Endothelial cell (in vitro differentiated cells): ENCODE measurements around the gene GPR37. TPM values are rescaled to one million over a fixed set of nuclear protein-coding genes. Genes with fewer than 3 reads are reported as not detected.

Experiments used
- DNase-seq: peaks from one replicate; pipeline ENCODE4 v3.0.0; 2021; ENCODE audit warnings: low spot score
- H3K27ac Mint-ChIP-seq: one replicate; pipeline ENCODE4 v1.8.0; 2021; ENCODE audit warnings: mixed read lengths, inconsistent platforms; ENCODE audit not compliant: unreplicated experiment
- H3K27me3 Mint-ChIP-seq: one replicate; pipeline ENCODE4 v1.8.0; 2021; ENCODE audit warnings: mild to moderate bottlenecking, moderate library complexity, mixed read lengths, inconsistent platforms; ENCODE audit not compliant: unreplicated experiment
- H3K36me3 Mint-ChIP-seq: one replicate; pipeline ENCODE4 v1.8.0; 2021; ENCODE audit warnings: mild to moderate bottlenecking, low read depth, mixed read lengths, inconsistent platforms; ENCODE audit not compliant: unreplicated experiment
- H3K4me1 Mint-ChIP-seq: one replicate; pipeline ENCODE4 v1.8.0; 2021; ENCODE audit warnings: mild to moderate bottlenecking, mixed read lengths, inconsistent platforms; ENCODE audit not compliant: unreplicated experiment
- H3K4me3 Mint-ChIP-seq: one replicate; pipeline ENCODE4 v1.8.0; 2021; ENCODE audit warnings: mild to moderate bottlenecking, mixed read lengths, inconsistent platforms; ENCODE audit not compliant: unreplicated experiment
- H3K9me3 Mint-ChIP-seq: one replicate; pipeline ENCODE4 v1.8.0; 2021; ENCODE audit warnings: mixed read lengths, inconsistent platforms; ENCODE audit not compliant: unreplicated experiment
- total RNA-seq: library from RNA; stranded (reverse); fragmentation: NEBNext Ultra II Directional; extraction: Animal tissue kit (Norgen Biotek cat#: 25700); gene quantifications from one replicate; pipeline ENCODE4 v1.2.1, GENCODE V29; 2021; ENCODE audit not compliant: unreplicated experiment
- TF ChIP-seq, protein P1 (sequence below): fragments of 200-600 bp; sonication (generic); IDR thresholded peaks from one replicate; pipeline ENCODE4 v1.5.0; 2021; ENCODE audit warnings: antibody characterized with exemption; ENCODE audit not compliant: unreplicated experiment

The GPR37 gene
- total RNA-seq, 1 donor from 2014 or later: 7.1 TPM

DNA sequence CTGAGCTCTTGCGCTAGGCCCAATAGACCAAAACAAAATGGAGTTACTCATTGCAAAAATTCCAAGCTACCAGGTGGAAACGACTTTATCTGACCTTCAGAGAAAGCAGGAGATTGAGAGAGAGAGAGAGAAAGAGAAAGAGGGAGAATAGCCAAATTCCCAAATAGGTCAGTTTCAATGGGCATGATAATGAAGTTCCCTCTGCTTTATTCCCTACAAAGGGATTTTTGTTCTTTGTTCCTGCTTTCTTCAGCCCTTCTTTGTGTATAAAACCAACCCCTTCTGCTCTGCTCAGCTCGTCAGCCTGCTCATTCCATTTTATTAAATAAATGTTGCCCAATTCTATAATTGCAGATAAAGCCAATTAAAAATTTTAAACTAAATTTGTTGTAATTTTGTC lies 45.0 kb upstream of the GPR37 start:
- H3K36me3 Mint-ChIP-seq: no peaks in the 10 kb centered on the region
- H3K4me1 Mint-ChIP-seq: peaks cover 20% of the 10 kb centered on the region
- H3K27me3 Mint-ChIP-seq: no peaks in the 10 kb centered on the region
- no peak for DNase-seq
- H3K4me3 Mint-ChIP-seq: no peak overlapping the region
- H3K27ac Mint-ChIP-seq: no peak overlapping the region
- TF ChIP-seq, protein P1, sequence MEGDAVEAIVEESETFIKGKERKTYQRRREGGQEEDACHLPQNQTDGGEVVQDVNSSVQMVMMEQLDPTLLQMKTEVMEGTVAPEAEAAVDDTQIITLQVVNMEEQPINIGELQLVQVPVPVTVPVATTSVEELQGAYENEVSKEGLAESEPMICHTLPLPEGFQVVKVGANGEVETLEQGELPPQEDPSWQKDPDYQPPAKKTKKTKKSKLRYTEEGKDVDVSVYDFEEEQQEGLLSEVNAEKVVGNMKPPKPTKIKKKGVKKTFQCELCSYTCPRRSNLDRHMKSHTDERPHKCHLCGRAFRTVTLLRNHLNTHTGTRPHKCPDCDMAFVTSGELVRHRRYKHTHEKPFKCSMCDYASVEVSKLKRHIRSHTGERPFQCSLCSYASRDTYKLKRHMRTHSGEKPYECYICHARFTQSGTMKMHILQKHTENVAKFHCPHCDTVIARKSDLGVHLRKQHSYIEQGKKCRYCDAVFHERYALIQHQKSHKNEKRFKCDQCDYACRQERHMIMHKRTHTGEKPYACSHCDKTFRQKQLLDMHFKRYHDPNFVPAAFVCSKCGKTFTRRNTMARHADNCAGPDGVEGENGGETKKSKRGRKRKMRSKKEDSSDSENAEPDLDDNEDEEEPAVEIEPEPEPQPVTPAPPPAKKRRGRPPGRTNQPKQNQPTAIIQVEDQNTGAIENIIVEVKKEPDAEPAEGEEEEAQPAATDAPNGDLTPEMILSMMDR: no peak
- H3K9me3 Mint-ChIP-seq: no peaks in the 10 kb centered on the region

GRCh38 chr7:124808206-124808605 lies 42.6 kb upstream of the GPR37 start:
- TF ChIP-seq, protein P1: no peak
- Mint-ChIP-seq H3K36me3 (no peaks in the 10 kb centered on the region), H3K4me3 (no peak overlapping the region), H3K4me1 (peaks cover 3% of the 10 kb centered on the region), H3K27me3 (no peaks in the 10 kb centered on the region), H3K9me3 (no peaks in the 10 kb centered on the region), H3K27ac (no peak overlapping the region)
- DNase-seq: no peak

GRCh38 chr7:124801330-124801895 lies 35.8 kb upstream of the GPR37 start:
- no peak for DNase-seq
- peaks cover 6% of the 10 kb centered on the region for H3K4me1 Mint-ChIP-seq
- H3K36me3 Mint-ChIP-seq: no peaks in the 10 kb centered on the region
- TF ChIP-seq, protein P1: no peak
- no peaks in the 10 kb centered on the region for H3K9me3 Mint-ChIP-seq
- H3K27ac Mint-ChIP-seq: no peak overlapping the region
- no peak overlapping the region for H3K4me3 Mint-ChIP-seq
- H3K27me3 Mint-ChIP-seq: peaks cover 4% of the 10 kb centered on the region

DNA sequence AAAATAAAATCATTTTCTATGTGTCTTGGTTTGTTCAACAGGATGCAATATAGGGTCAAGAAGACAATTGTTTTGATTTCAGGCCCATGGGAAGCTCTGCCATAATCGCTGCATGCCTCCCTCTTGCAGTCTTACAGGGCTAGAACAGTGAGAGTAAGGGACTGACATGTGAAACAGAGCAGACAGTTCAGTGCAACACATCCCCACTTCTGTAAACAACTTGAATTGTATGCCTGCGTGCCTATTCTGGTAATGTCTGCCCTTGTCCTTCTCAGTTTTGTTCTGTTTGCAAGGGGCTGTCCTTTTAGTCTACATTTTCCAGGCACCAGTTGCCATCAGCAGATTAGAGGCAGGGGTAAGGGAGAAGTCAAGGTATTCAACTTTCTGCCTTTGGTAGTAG lies 34.8 kb upstream of the GPR37 start:
- TF ChIP-seq, protein P1: no peak
- Mint-ChIP-seq H3K9me3 (no peaks in the 10 kb centered on the region), H3K4me3 (no peak overlapping the region), H3K27ac (no peak overlapping the region), H3K4me1 (peaks cover 6% of the 10 kb centered on the region), H3K27me3 (peaks cover 4% of the 10 kb centered on the region), H3K36me3 (no peaks in the 10 kb centered on the region)
- DNase-seq: no peak

- no peak overlapping the region for H3K27ac Mint-ChIP-seq
- H3K4me3 Mint-ChIP-seq: no peak overlapping the region
- H3K36me3 Mint-ChIP-seq: no peaks in the 10 kb centered on the region
- H3K27me3 Mint-ChIP-seq: peaks cover 4% of the 10 kb centered on the region
- H3K9me3 Mint-ChIP-seq: no peaks in the 10 kb centered on the region
- no peak for DNase-seq
- H3K4me1 Mint-ChIP-seq: peaks cover 6% of the 10 kb centered on the region
- TF ChIP-seq, protein P1: no peak
Measured at GRCh38 chr7:124799448-124799847, 33.9 kb upstream of the GPR37 start.
